AG04450 (cell line): ENCODE data around the gene DUSP12. TPM values are rescaled to one million over a fixed set of nuclear protein-coding genes. Genes with fewer than 3 reads are reported as not detected.

ENCODE experiments used
- CTCF ChIA-PET: fragments of 300-600, 350-600 bp; formaldehyde crosslinking; extraction: SDS; loops from one replicate; lab custom pipeline; 2022; ENCODE audit warnings: antibody characterized with exemption, inconsistent platforms; lab: Charles Lee
- POLR2A ChIA-PET: fragments of 350-600 bp; formaldehyde crosslinking; extraction: SDS; loops from one replicate; lab custom pipeline; 2021; ENCODE audit warnings: antibody characterized with exemption, inconsistent platforms; lab: Yijun Ruan, JAX
- DNase-seq: peaks from one replicate; pipeline ENCODE4 v3.0.0-alpha.2; 2011; ENCODE audit warnings: low read depth, low spot score
- H3K27ac ChIP-seq: one replicate; pipeline ENCODE4 v1.5.1; 2012; ENCODE audit warnings: low read depth, low read length, control low read depth
- H3K27me3 ChIP-seq: one replicate; pipeline ENCODE4 v1.6.0; 2012; ENCODE audit warnings: low read length; ENCODE audit not compliant: control insufficient read depth, insufficient read depth
- H3K4me3 ChIP-seq: 2 replicates; pipeline ENCODE4 v1.5.1; 2011; ENCODE audit warnings: mild to moderate bottlenecking, low read depth, low read length, control low read depth
- H3K9me3 ChIP-seq: 2 replicates; pipeline ENCODE4 v1.5.1; 2012; ENCODE audit warnings: low read length; ENCODE audit not compliant: control insufficient read depth, insufficient read depth
- polyA plus RNA-seq: library from polyadenylated mRNA; depleted of rRNA; stranded (reverse); fragments of >200 nt; gene quantifications from 2 replicates; pipeline ENCODE4 v1.2.3, GENCODE V29; 2011
- TF ChIP-seq, protein P1 (sequence below): IDR thresholded peaks from 2 replicates; pipeline ENCODE4 v1.5.1; 2011; ENCODE audit warnings: low read depth, low read length, control low read depth, inconsistent platforms

Gene DUSP12
- polyA plus RNA-seq, 1 experiment = 41.1 TPM

DNA sequence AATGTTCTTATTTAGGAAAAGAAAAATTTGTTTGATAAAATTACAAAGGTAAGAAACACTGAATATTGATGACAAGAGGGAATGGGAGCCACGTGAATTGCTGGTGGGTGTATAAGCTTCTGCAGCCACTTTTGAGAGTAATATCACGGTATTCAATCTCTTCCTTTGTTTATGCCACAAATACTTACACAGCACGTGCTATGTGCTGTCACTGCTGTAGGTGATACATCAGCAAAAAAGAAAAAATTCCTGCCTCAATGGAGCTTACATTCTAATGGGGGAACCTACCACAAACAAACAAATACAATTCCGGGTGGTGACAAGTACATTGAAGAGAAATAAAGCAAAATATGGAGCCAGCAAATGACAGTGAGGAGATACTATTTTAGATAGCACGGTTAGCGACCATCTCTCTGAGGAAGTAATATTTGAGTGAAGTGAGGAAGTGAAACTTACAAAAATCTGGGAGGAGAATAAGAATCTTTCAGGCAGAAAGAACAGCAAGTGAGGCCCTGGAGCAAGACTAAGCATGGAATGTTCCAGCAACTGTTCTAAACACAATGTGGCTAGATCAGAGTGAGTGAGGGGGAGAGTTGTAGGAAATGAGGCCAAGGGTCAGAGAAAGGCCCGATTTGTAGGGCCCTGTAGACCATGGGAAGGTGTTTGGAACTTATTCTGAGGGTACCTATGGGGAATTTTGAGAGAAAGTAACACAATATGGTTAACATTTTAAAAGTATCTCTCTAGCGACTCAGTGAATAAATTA is 30.8 kb upstream of the DUSP12 start:
- H3K27me3 ChIP-seq = no peaks in the 10 kb centered on the region
- H3K9me3 ChIP-seq = no peaks in the 10 kb centered on the region
- TF ChIP-seq, protein P1, sequence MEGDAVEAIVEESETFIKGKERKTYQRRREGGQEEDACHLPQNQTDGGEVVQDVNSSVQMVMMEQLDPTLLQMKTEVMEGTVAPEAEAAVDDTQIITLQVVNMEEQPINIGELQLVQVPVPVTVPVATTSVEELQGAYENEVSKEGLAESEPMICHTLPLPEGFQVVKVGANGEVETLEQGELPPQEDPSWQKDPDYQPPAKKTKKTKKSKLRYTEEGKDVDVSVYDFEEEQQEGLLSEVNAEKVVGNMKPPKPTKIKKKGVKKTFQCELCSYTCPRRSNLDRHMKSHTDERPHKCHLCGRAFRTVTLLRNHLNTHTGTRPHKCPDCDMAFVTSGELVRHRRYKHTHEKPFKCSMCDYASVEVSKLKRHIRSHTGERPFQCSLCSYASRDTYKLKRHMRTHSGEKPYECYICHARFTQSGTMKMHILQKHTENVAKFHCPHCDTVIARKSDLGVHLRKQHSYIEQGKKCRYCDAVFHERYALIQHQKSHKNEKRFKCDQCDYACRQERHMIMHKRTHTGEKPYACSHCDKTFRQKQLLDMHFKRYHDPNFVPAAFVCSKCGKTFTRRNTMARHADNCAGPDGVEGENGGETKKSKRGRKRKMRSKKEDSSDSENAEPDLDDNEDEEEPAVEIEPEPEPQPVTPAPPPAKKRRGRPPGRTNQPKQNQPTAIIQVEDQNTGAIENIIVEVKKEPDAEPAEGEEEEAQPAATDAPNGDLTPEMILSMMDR = no peak
- H3K27ac ChIP-seq = no peak overlapping the region
- CTCF ChIA-PET = no interaction called here
- no peak for DNase-seq
- POLR2A ChIA-PET = no interaction called here
- no peak overlapping the region for H3K4me3 ChIP-seq

DNA sequence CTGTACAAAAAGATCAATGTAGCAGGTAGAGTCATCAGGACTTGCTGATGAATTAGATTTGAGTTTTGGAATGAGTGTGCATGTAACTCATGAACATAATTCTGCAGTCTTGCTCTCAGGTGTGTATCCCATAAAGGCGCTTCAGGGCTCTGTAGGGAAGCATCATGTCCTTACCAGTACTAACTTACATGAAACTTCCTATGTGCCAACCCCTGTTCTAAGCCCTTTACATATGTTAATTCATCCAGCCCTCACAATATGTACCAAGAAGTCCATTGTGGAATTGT is 30.3 kb upstream of the DUSP12 start:
- no peak overlapping the region for H3K4me3 ChIP-seq
- CTCF ChIA-PET = no interaction called here
- no peaks in the 10 kb centered on the region for H3K9me3 ChIP-seq
- TF ChIP-seq, protein P1 = no peak
- H3K27me3 ChIP-seq = no peaks in the 10 kb centered on the region
- POLR2A ChIA-PET = no interaction called here
- H3K27ac ChIP-seq = no peak overlapping the region
- no peak for DNase-seq

DNA sequence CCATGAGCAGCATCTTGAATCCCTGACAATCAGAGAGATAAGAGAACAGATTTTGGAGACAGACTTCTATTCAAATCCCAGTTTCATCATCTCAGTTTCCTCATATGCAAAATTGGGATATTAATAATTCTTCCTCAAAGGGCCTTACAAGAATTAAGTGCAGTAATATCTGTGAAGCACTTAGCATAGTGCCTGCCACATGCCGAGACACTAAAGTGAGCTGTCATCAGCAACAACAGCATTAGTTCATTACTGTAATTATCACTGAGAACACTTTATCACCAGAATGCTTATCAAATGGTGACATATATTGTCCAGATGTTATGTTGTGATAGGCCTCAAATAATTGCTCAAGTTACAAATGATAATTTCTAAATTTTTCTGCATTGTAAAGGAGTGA is 29.2 kb upstream of the DUSP12 start:
- TF ChIP-seq, protein P1 = no peak
- POLR2A ChIA-PET = no interaction called here

DNA sequence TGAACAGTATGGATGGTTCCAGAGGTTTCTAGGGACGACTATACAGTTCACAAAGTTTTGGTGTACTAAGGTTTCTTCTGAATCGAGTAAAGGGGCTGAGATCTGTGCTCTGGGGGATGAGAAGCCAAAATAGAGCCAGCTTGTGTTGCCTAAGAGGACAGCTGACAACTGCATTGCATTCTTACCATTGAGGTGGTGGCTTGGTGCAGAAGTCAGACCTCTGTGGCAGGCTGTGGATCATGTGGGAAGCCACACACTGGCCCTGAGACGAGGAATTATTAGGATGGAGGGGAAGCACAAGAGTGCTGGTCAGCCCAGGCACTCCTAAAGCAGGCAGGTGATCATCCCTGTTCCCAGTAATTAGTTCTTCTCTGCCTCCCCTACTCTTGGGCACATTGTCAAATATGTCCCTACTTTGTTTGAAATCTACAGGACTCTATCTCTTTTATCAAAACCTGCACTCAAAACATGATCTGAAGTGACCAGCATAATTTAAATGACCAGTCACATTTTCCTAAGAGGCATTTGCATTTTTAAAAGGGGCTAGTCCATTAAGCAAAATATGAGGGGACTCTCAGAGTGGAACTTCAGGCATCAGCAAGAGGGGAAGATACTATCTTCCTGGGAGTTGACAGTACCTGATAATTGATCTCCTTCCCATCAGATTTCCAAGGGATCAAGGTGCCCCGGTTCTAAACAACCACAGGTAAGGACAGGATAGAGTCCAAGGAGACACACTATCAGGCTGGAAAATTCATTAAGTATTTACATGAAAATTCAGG is 28.4 kb upstream of the DUSP12 start, which contains the start of gene FCRLB:
TSS of gene FCRLB (plus strand) at position 589 of the 782 bp plus-strand sequence. CDS start 1,129 bp downstream, outside the sequence.
- Histone ChIP-seq H3K4me3 (no peak within 1 kb of the TSS), H3K9me3 (no peaks in the 10 kb centered on the region), H3K27me3 (no peaks in the 10 kb centered on the region), H3K27ac (no peak within 1 kb of the TSS)
- TF ChIP-seq, protein P1 = no peak
- ChIA-PET CTCF (interaction anchor here (0.9 to 1.5 kb wide), 3 partner anchors 17 to 20 kb away, joined by 3 to 4 read pairs (median 3); no protein-coding TSS in a partner anchor), POLR2A (no interaction called here)
- no peak for DNase-seq

More for the DNA sequence above, 29.2 kb upstream of the DUSP12 start:
- no peak for DNase-seq
- Histone ChIP-seq H3K27me3 (no peaks in the 10 kb centered on the region), H3K9me3 (no peaks in the 10 kb centered on the region), H3K4me3 (no peak overlapping the region), H3K27ac (no peak overlapping the region)
- CTCF ChIA-PET = interaction anchor here (1.5 kb wide), 1 partner anchor 19 kb away, joined by 4 read pairs; no protein-coding TSS in a partner anchor
